ENCODE results near the gene DCTD. TPM values are rescaled to one million over a fixed set of nuclear protein-coding genes. Genes with fewer than 3 reads are reported as not detected.

The DCTD gene
- total and polyA plus RNA-seq, 2 experiments from 2014 or later = 39.3 to 40.3 TPM

DNA sequence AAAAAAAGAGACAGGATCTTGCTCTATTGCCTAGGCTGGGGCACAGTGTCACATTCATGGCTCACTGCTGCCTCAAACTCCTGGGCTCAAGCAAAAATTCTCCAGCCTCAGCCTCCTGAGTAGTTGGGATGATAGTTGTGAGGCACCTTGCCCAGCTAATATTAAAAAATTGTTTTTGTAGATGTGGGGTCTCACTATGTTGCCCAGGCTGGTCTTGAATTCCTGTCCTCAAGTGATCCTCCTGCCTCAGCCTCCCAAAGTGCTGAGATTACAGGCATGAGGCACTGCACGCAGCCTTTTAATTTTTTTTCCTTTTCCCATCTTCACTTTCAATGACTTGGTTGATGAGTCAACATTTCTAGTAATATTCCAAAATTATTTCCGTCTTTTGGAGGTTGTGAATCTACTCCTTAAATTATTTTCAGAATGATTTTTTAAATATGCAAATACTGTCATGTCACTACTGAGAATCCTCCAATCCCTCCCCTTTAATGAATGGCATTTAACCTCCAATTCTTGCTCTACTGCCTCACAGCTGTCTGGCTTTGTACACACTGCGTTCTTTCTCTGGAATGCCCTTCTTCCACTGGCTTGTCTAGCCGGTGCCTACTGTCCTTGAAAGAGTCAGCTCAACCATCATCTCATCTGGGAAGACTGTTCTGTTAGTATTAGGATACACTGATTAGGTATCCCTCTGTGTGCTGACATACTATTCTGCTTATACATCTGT, 27.5 kb upstream of the DCTD start (continued):
- TF ChIP-seq, protein P1, sequence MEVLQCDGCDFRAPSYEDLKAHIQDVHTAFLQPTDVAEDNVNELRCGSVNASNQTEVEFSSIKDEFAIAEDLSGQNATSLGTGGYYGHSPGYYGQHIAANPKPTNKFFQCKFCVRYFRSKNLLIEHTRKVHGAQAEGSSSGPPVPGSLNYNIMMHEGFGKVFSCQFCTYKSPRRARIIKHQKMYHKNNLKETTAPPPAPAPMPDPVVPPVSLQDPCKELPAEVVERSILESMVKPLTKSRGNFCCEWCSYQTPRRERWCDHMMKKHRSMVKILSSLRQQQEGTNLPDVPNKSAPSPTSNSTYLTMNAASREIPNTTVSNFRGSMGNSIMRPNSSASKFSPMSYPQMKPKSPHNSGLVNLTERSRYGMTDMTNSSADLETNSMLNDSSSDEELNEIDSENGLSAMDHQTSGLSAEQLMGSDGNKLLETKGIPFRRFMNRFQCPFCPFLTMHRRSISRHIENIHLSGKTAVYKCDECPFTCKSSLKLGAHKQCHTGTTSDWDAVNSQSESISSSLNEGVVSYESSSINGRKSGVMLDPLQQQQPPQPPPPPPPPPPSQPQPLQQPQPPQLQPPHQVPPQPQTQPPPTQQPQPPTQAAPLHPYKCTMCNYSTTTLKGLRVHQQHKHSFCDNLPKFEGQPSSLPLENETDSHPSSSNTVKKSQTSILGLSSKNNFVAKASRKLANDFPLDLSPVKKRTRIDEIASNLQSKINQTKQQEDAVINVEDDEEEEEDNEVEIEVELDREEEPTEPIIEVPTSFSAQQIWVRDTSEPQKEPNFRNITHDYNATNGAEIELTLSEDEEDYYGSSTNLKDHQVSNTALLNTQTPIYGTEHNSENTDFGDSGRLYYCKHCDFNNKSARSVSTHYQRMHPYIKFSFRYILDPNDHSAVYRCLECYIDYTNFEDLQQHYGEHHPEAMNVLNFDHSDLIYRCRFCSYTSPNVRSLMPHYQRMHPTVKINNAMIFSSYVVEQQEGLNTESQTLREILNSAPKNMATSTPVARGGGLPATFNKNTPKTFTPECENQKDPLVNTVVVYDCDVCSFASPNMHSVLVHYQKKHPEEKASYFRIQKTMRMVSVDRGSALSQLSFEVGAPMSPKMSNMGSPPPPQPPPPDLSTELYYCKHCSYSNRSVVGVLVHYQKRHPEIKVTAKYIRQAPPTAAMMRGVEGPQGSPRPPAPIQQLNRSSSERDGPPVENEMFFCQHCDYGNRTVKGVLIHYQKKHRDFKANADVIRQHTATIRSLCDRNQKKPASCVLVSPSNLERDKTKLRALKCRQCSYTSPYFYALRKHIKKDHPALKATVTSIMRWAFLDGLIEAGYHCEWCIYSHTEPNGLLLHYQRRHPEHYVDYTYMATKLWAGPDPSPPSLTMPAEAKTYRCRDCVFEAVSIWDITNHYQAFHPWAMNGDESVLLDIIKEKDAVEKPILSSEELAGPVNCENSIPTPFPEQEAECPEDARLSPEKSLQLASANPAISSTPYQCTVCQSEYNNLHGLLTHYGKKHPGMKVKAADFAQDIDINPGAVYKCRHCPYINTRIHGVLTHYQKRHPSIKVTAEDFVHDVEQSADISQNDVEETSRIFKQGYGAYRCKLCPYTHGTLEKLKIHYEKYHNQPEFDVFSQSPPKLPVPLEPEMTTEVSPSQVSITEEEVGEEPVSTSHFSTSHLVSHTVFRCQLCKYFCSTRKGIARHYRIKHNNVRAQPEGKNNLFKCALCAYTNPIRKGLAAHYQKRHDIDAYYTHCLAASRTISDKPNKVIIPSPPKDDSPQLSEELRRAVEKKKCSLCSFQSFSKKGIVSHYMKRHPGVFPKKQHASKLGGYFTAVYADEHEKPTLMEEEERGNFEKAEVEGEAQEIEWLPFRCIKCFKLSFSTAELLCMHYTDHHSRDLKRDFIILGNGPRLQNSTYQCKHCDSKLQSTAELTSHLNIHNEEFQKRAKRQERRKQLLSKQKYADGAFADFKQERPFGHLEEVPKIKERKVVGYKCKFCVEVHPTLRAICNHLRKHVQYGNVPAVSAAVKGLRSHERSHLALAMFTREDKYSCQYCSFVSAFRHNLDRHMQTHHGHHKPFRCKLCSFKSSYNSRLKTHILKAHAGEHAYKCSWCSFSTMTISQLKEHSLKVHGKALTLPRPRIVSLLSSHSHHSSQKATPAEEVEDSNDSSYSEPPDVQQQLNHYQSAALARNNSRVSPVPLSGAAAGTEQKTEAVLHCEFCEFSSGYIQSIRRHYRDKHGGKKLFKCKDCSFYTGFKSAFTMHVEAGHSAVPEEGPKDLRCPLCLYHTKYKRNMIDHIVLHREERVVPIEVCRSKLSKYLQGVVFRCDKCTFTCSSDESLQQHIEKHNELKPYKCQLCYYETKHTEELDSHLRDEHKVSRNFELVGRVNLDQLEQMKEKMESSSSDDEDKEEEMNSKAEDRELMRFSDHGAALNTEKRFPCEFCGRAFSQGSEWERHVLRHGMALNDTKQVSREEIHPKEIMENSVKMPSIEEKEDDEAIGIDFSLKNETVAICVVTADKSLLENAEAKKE (CRISPR knock-in tag; IDR thresholded peaks at IDR 0.05) = no peak
- no peak for TF ChIP-seq ZNF331 (CRISPR knock-in tag; IDR thresholded peaks at IDR 0.05; ENCODE audit: low read depth)
- TF ChIP-seq NANOG (IDR thresholded peaks at IDR 0.05; ENCODE audit: borderline replicate concordance) = no peak
- no peak for TF ChIP-seq ZNF114 (CRISPR knock-in tag; IDR thresholded peaks at IDR 0.05)
- TF ChIP-seq REST (IDR thresholded peaks at IDR 0.05; ENCODE audit: unreplicated experiment) = no peak
- no peak for TF ChIP-seq JUNB (IDR thresholded peaks at IDR 0.05; ENCODE audit: unreplicated experiment)
- no peak for TF ChIP-seq EZH2phosphoT487 (IDR thresholded peaks at IDR 0.05; ENCODE audit: unreplicated experiment)
- no peak for TF ChIP-seq CREB1 (CRISPR knock-in tag; IDR thresholded peaks at IDR 0.05; ENCODE audit: low read depth)
- TF ChIP-seq STAT1 (IDR thresholded peaks at IDR 0.05; ENCODE audit: unreplicated experiment) = no peak
- TF ChIP-seq, protein P2, sequence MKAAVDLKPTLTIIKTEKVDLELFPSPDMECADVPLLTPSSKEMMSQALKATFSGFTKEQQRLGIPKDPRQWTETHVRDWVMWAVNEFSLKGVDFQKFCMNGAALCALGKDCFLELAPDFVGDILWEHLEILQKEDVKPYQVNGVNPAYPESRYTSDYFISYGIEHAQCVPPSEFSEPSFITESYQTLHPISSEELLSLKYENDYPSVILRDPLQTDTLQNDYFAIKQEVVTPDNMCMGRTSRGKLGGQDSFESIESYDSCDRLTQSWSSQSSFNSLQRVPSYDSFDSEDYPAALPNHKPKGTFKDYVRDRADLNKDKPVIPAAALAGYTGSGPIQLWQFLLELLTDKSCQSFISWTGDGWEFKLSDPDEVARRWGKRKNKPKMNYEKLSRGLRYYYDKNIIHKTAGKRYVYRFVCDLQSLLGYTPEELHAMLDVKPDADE (IDR thresholded peaks at IDR 0.05) = no peak
- no peak for TF ChIP-seq EZH2 (IDR thresholded peaks at IDR 0.05; ENCODE audit: low read depth, unreplicated experiment)
